IMR-90 (cell line): ENCODE measurements around the gene ARHGAP45. TPM values are rescaled to one million over a fixed set of nuclear protein-coding genes. Genes with fewer than 3 reads are reported as not detected.

ENCODE experiments used
- ATAC-seq: fragments of 200-7000 bp; cut with Tn5 transposase; 2 replicates; pipeline ENCODE4 v1.9.1; 2020; ENCODE audit warnings: low read depth, mild to moderate bottlenecking, moderate library complexity
- BruUV-seq: library from RNA; stranded (reverse); fragments of 400-500 nt; replicated peaks from 2 replicates; lab custom pipeline; 2021; lab: Mats Ljungman, UMichigan
- CTCF ChIA-PET: fragments of 300-600 bp; formaldehyde crosslinking; extraction: SDS; loops from one replicate; lab custom pipeline; 2021; ENCODE audit warnings: antibody characterized with exemption; lab: Yijun Ruan, JAX
- POLR2A ChIA-PET: fragments of 300-600 bp; sonication (Branson Sonifier 250); formaldehyde crosslinking; loops from one replicate; lab custom pipeline; 2022; ENCODE audit warnings: antibody characterized with exemption; ENCODE audit not compliant: unreplicated experiment; lab: Charles Lee
- DNase-seq: peaks from one replicate; pipeline ENCODE4 v3.0.0; 2013
- H2AFZ ChIP-seq: replicated peaks from 2 replicates; pipeline ENCODE3; 2013; ENCODE audit warnings: low read length, mild to moderate bottlenecking; ENCODE audit not compliant: poor library complexity
- H2AK5ac ChIP-seq: 2 replicates; pipeline ENCODE4 v1.6.1; 2013; ENCODE audit warnings: low read depth, low read length, inconsistent platforms
- H2AK9ac ChIP-seq: replicated peaks from 2 replicates; pipeline ENCODE3; 2013; ENCODE audit warnings: mild to moderate bottlenecking, low read depth, low read length, moderate library complexity; ENCODE audit not compliant: poor library complexity
- H2BK120ac ChIP-seq: 2 replicates; pipeline ENCODE4 v1.6.1; 2013; ENCODE audit warnings: low read depth, low read length, inconsistent platforms
- H2BK15ac ChIP-seq: 3 replicates; pipeline ENCODE4 v1.6.1; 2013; ENCODE audit warnings: low read depth, low read length, inconsistent platforms
- H2BK20ac ChIP-seq: 2 replicates; pipeline ENCODE4 v1.6.1; 2013; ENCODE audit warnings: low read depth, mild to moderate bottlenecking, inconsistent platforms, low read length, moderate library complexity
- H2BK5ac ChIP-seq: 2 replicates; pipeline ENCODE4 v1.6.1; 2013; ENCODE audit warnings: mild to moderate bottlenecking, low read depth, low read length, inconsistent platforms; ENCODE audit not compliant: poor library complexity, severe bottlenecking
- H3K14ac ChIP-seq: replicated peaks from 2 replicates; pipeline ENCODE4 v1.6.1; 2013; ENCODE audit warnings: low read depth, low read length, inconsistent platforms
- H3K18ac ChIP-seq: 2 replicates; pipeline ENCODE4 v1.6.1; 2013; ENCODE audit warnings: low read depth, low read length, control low read depth
- H3K23ac ChIP-seq: 2 replicates; pipeline ENCODE4 v1.6.1; 2013; ENCODE audit warnings: low read depth, low read length, inconsistent platforms
- H3K27ac ChIP-seq: 2 replicates; pipeline ENCODE4 v1.5.1; 2013; ENCODE audit warnings: mild to moderate bottlenecking, control low read depth, low read length; ENCODE audit not compliant: insufficient read depth
- H3K27me3 ChIP-seq: 2 replicates; pipeline ENCODE4 v1.6.1; 2013; ENCODE audit warnings: low read length; ENCODE audit not compliant: control insufficient read depth, insufficient read depth
- H3K36me3 ChIP-seq: 2 replicates; pipeline ENCODE4 v1.6.1; 2013; ENCODE audit warnings: low read length, mixed read lengths; ENCODE audit not compliant: control insufficient read depth, insufficient read depth
- H3K4ac ChIP-seq: 2 replicates; pipeline ENCODE4 v1.6.1; 2013; ENCODE audit warnings: low read depth, low read length, inconsistent platforms
- H3K4me1 ChIP-seq: 2 replicates; pipeline ENCODE4 v1.6.1; 2013; ENCODE audit warnings: low read length, mixed read lengths; ENCODE audit not compliant: control insufficient read depth, insufficient read depth
- H3K4me2 ChIP-seq: 2 replicates; pipeline ENCODE4 v1.6.1; 2013; ENCODE audit warnings: low read depth, mild to moderate bottlenecking, control low read depth, low read length, moderate library complexity
- H3K4me3 ChIP-seq: 2 replicates; pipeline ENCODE4 v1.5.1; 2013; ENCODE audit warnings: low read depth, mild to moderate bottlenecking, control low read depth, low read length, moderate library complexity; ENCODE audit not compliant: insufficient read depth
- H3K56ac ChIP-seq: 2 replicates; pipeline ENCODE4 v1.6.1; 2013; ENCODE audit warnings: low read length, inconsistent platforms; ENCODE audit not compliant: insufficient read depth; ENCODE audit errors: extremely low read depth
- H3K79me1 ChIP-seq, 2 experiments: 2 replicates each; pipeline ENCODE4 v1.6.1; 2013; ENCODE audit warnings: low read length in 2 of 2, inconsistent platforms in 1 of 2, low read depth in 1 of 2
- H3K9ac ChIP-seq: 2 replicates; pipeline ENCODE4 v1.6.1; 2013; ENCODE audit warnings: low read depth, low read length, control low read depth
- H3K9me1 ChIP-seq: 2 replicates; pipeline ENCODE4 v1.6.1; 2013; ENCODE audit warnings: low read length, inconsistent platforms; ENCODE audit not compliant: insufficient read depth
- H3K9me3 ChIP-seq: 2 replicates; pipeline ENCODE4 v1.6.1; 2013; ENCODE audit warnings: low read length; ENCODE audit not compliant: control insufficient read depth, insufficient read depth
- H4K20me1 ChIP-seq: 2 replicates; pipeline ENCODE4 v1.6.1; 2013; ENCODE audit warnings: low read length, inconsistent platforms; ENCODE audit not compliant: insufficient read depth
- H4K5ac ChIP-seq: 2 replicates; pipeline ENCODE4 v1.6.1; 2013; ENCODE audit warnings: mild to moderate bottlenecking, low read depth, low read length, control low read depth
- H4K8ac ChIP-seq, 2 experiments: 2 replicates each; pipeline ENCODE4 v1.6.1; 2013; ENCODE audit warnings: low read depth in 2 of 2, low read length in 2 of 2, control low read depth in 1 of 2, inconsistent platforms in 1 of 2
- H4K91ac ChIP-seq: 2 replicates; pipeline ENCODE4 v1.6.1; 2013; ENCODE audit warnings: low read depth, low read length, inconsistent platforms; ENCODE audit not compliant: insufficient read depth
- RCOR1 ChIP-seq: IDR thresholded peaks from 2 replicates; pipeline ENCODE4 v1.6.1; 2012; ENCODE audit warnings: mild to moderate bottlenecking, low read length, improper control_type of control experiment; ENCODE audit not compliant: insufficient replicate concordance
- WGBS, 2 experiments: methylation state at CpG; one replicate each; pipeline versions ENCODE4 v1.1.5 to v1.1.7; 2013; ENCODE audit warnings: missing lambda C conversion rate in 2 of 2; ENCODE audit not compliant: insufficient read length in 1 of 2; ENCODE audit errors: extremely low coverage in 2 of 2; 5-methylcytosine and 5-hydroxymethylcytosine counted together
- dilution Hi-C: fragments of 300-500 bp; cut with HindIII; formaldehyde crosslinking; loops from one replicate; pipeline ENCODE4 v1.14.3; 2018; ENCODE audit warnings: low sequenced_read_pairs; ENCODE audit not compliant: unreplicated experiment
- in situ Hi-C: fragments of 300-500 bp; cut with MboI; formaldehyde crosslinking; loops from 3 replicates; pipeline ENCODE4 v1.14.3; 2019; ENCODE audit warnings: low sequenced_read_pairs, inconsistent platforms, mixed read lengths
- intact Hi-C: fragments of 100-400 bp; cut with micrococcal nuclease; formaldehyde crosslinking; loops from 2 replicates; pipeline ENCODE4 v1.10.0; 2022
- polyA plus RNA-seq, 3 experiments: library from polyadenylated mRNA; depleted of rRNA; stranded (reverse); fragments of >200 nt; gene quantifications; 2 replicates each; pipeline ENCODE4 v1.2.3, GENCODE V29; 2012; ENCODE audit warnings: low replicate concordance in 1 of 3
- total RNA-seq: library from RNA; depleted of rRNA; stranded (reverse); fragments of >200 nt; gene quantifications from 2 replicates; pipeline ENCODE4 v1.2.3, GENCODE V29; 2012
- TF ChIP-seq, protein P1 (sequence below): fragments of 150-350 bp; IDR thresholded peaks from 2 replicates; pipeline ENCODE4 v1.6.1; 2017; ENCODE audit warnings: mild to moderate bottlenecking, antibody characterized with exemption, low read length, low read depth

ARHGAP45 gene
- total and polyA plus RNA-seq, 2 of the 4 experiments (the other 2 are of a cell fraction) = 1.3 to 1.7 TPM

DNA sequence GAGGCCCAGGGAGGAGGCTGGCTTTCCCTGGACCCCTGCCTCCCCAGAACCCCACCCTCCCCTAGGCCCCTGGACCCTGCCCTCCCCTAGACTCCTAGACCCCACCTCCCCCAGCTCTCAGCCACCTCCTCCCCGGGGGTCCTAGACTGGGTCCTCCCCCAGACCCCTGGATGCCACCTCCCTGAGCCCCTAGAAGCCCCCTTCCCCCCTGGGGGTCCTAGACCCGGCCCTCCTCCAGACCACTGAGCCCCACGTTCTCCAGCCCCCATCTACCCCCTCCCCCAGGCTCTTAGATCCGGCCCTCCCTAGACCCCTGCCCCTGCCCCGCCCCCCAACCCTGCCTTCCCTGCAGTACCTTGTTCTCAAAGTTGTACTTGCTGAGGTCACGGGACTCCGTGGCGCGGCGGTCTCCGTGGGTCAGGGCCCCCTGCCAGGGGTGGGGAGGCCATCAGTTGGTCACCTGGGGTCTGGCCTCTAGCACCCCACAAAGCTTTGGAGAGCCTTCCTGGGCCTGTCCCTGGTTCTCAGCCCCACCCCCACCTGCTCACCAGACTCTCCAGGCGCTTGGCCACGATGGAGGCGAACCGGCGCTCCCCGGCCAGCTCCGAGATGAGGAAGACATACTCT lies 44.8 kb downstream of the ARHGAP45 start:
- Histone ChIP-seq H2AK9ac (no peak overlapping the region), H3K56ac (no peak overlapping the region), H4K91ac (no peak overlapping the region), H3K27me3 (no peaks in the 10 kb centered on the region), H3K79me1 (peaks cover 3 to 24% of the 10 kb centered on the region in 2 experiments; a peak in 3 of 4 replicates), H4K20me1 (peaks cover 34% of the 10 kb centered on the region), H3K23ac (no peak overlapping the region), H3K4me1 (peaks cover 11% of the 10 kb centered on the region), H3K4me3 (no peak overlapping the region), H2BK5ac (no peak overlapping the region), H3K4ac (no peak overlapping the region), H2BK20ac (no peak overlapping the region), H3K9me1 (no peaks in the 10 kb centered on the region), H2BK120ac (no peak overlapping the region), H3K27ac (no peak overlapping the region), H4K5ac (no peak overlapping the region), H3K18ac (no peak overlapping the region), H2AFZ (no peak overlapping the region), H3K9me3 (no peaks in the 10 kb centered on the region), H2AK5ac (no peak overlapping the region), H4K8ac (no peak overlapping the region), H3K14ac (no peak overlapping the region), H3K9ac (no peak overlapping the region), H3K36me3 (peaks cover 77% of the 10 kb centered on the region), H3K4me2 (no peak overlapping the region), H2BK15ac (no peak overlapping the region)
- no CpG with 5 or more reads among the region's 18 CpGs for WGBS, 2 experiments
- BruUV-seq = no TSS peak
- in situ Hi-C loops = no loop called here
- dilution Hi-C loops = no loop called here
- DNase-seq (no peak), ATAC-seq (no peak)
- intact Hi-C loops = loop anchor here (2.0 to 5.0 kb wide), 2 partner anchors 65 to 81 kb away; no protein-coding TSS in a partner anchor
- CTCF ChIA-PET = no interaction called here
- no peak for TF ChIP-seq RCOR1
- TF ChIP-seq, protein P1, sequence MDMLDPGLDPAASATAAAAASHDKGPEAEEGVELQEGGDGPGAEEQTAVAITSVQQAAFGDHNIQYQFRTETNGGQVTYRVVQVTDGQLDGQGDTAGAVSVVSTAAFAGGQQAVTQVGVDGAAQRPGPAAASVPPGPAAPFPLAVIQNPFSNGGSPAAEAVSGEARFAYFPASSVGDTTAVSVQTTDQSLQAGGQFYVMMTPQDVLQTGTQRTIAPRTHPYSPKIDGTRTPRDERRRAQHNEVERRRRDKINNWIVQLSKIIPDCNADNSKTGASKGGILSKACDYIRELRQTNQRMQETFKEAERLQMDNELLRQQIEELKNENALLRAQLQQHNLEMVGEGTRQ = no peak
- POLR2A ChIA-PET = interaction anchor here (0.6 kb wide), 2 partner anchors 22 to 82 kb away, joined by 5 to 10 read pairs; no protein-coding TSS in a partner anchor
